GM19467 (cell line): ENCODE measurements around the gene DIPK2A.

Source experiments
- ATAC-seq: cut with Tn5 transposase; IDR thresholded peaks from one replicate; pipeline ENCODE4 v1.9.1; 2021; ENCODE audit warnings: mild to moderate bottlenecking, moderate library complexity; ENCODE audit not compliant: unreplicated experiment

The DIPK2A gene

DNA sequence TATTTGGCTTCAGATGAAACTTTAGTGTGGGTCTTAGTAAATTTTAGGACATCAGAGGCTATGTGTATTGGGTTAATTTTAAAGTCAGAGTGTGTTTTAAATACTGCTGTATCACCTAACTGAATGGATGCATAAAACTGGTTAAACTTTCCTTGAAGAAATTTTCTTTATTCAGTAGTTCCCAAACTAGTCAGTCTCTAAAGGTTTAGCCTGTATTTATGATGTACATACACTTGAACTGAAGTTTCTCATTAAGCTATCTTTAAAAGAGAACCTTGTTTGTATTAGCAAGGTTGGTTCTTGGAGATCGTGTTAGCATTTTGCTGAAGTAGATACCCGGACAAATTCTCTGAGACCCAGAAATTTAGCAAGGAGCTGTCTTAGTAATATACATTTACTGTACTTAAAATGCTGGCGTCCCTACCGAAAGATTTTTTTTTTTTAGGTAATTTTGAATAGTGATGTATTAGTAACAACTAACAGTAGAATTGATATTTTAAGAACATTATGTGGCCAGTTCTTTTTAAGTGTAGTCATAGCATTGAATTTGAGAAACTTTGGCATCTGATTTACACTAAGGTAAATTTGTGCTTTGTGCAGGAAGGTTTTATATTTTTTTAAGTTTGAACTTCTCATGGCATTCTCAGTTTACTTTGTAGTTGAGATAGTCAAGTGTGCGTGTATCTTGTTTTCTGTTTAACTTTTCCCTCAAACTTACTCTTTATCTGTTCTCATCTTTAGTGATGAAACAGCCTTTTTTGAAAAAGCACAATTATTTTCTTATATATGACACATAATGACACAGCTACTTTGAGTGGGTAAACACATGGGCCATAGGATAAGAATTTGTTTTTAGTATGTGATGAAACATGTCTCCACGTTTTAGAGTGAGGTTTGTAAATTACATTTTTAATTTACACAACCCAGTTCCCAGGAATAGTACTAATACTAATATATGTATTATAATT, 2.9 kb downstream of the DIPK2A start:
- ATAC-seq = no peak

DNA sequence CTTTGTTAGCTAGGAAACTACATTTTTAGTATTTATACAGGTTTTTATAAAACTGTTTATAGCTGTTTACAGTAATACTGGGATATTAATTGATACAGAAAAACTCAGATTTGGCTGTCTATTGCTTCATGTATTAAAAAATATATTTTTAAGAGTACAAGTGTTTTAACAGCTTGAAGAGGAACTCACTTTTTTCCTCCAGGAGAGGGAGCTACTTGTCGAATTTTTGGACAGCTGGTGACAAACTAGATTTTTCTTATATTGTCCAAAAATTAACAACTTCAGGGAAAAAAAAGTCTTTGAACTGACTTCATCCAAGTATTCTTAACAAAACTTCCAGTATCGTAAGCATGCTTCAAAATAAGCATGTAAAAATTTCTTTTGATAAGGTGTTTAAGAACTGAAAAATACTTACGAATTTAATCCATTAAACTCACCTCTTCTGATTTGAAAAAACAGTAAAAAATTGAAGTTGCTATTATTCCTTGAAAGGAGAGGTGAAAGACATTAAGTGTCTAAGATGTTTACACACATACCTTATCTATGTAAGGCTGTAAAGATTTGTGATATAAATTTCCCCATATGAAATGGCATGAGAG, 4.0 kb downstream of the DIPK2A start:
- no peak for ATAC-seq

DNA sequence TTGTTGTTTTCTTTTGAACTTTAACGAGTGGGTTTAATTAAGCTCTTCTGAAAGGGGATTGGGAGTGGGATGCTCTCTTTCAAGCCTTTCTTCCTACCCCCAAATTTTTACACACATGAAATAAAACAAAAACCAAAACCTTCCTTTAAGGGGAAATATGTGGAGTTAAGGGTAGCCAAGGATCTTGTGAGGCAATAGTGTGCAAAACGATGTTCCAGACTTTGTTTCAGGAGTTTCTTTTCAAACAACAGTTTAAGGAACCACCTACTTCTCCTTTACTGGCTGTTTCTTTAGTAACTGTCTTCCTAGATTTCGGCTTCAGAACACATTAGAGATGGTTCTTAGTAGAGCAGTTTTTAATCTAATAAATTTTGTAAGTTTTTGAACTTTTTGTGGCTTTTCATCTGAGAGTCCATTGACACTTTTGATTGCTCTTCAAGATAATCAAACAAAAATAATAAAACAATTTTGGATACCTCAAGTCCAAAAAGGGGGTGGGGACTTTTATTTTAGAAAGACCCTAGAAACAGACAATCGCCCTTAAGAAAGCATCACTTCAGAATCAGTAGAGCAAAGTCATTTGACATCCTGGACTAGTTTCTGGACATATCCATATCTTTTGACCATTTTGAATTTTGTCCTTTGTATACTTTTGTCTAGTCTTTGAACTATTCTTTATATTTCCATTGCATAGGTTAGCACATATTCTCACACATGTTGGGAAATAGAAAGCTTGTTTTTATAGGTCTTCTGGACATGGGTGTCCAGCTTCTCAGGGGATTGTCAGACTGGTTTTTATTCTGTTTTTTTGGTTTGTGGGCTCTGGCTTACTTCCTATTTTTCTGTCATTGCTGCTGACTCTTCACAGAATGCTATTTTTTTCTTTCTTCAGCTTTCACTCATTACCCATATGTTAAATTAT, 6.0 kb downstream of the DIPK2A start:
- no peak for ATAC-seq

DNA sequence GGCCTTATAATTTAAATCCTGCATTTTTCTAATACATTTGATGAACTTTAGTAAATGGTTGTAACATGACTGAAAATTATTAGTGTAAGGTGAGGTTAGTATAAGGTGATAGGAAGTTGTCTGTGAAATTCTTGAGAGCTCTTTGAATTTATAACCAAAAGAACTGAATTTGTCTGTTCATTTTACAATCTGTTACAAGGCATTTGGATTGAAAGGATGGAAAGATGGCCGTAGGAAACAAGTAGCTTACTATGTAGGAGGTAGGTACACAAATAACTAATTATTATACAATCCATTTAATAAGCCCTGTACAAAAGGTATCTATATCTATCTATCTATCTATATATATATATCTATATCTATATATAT, 6.6 kb downstream of the DIPK2A start:
- no peak for ATAC-seq

DNA sequence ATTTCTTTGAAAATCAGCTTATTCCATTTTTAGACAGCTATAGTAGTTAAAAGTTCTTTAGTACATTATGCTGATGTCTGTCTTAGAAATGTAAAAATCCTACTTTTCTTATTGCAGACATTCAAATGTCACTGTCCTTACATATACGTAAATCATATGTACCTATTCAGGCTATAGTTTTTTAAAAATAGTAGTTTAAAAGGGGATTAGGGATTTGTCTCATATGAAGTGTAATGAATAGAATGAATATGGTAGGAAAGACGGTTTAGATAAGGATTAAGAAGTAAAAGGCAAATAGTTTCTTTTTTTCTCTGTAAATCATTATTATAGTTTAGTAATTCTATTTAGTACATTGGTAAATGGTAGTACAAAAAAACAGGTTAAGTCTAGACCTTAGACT, 7.4 kb downstream of the DIPK2A start:
- no peak for ATAC-seq

DNA sequence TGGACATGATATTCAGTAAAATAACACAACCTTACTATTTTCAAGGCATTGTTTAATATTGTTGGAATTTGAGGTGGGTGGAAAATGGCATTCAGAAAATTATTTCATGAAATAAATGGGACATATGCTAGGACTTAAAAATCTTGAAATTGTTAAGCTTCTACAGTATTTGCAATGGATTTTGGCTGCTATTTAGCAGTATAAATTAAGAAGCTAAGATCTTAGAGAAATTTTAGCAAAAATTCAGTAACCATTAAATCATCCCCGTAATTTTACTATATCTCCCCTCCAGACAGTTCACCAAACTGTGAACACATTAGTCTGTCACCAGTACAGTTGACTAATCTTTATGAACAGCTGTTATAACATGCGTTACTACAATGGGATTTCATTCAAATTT, 8.2 kb downstream of the DIPK2A start:
- ATAC-seq = no peak

DNA sequence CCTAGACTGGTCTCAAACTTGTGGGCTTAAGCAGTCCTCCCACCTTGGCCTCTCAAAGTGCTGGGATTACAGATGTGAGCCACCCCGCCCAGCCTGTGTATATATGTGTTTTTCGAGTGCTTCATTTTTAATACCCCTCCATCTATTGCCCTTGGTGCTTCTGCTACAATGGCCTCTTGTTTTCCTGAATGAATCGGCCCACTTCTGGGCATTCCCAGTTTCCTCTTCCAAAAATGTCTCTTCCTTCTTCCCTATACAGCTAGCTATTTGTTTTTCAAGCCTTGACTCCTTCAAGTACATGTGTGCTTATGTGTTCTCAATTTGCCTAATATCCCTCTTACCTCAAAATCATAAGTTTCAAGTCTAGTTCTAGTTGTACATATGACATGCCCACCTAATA, 16.7 kb downstream of the DIPK2A start:
- ATAC-seq = no peak

DNA sequence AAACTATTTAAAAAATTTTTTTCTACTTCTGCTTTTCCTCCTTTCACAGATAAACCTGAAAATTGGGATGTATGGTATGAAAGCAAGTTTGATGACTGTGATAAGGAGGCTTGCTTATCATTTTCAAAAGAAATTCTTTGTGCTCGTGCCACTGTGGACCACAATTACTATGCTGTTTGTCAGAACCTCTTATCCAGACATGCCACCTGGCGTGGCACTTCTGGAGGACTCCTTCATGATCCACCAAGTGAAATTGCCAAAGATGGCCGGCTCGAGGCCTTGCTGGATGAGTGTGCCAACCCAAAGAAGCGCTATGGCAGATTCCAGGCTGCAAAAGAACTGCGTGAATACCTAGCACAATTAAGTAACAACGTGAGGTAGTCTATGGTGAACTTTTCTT, 17.8 kb downstream of the DIPK2A start:
- no peak for ATAC-seq

DNA sequence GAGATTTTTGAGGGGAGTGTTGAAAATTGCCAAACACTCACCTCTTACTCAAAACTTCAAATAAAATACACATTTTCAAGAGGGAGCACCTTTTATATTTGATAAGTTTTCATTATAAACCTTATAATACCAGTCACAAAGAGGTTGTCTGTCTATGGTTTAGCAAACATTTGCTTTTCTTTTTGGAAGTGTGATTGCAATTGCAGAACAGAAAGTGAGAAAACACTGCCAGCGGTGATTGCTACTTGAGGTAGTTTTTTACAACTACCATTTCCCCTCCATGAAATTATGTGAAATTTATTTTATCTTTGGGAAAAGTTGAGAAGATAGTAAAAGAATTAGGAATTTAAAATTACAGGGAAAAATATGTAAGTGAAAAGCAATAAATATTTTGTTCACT, 20.1 kb downstream of the DIPK2A start:
- ATAC-seq = no peak

DNA sequence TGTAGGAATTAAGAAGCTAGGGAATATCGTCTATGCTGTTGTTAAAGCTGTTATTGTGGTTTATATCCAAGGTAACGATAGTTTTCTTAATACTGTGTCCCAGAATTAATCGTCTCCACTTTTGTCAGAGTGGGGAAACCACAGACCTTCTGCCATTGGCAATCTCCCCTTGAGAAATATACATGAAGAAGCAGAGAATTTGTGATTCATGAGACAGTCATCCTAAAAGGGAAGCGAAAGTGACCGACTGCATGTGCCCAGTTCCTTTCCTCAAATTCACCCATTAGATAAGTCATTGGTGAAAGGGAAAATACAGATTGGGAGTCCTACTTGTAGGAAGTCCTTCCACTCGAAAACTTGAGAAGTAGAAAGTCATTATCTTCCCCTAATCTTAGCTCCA, 26.6 kb downstream of the DIPK2A start:
- ATAC-seq = no peak

DNA sequence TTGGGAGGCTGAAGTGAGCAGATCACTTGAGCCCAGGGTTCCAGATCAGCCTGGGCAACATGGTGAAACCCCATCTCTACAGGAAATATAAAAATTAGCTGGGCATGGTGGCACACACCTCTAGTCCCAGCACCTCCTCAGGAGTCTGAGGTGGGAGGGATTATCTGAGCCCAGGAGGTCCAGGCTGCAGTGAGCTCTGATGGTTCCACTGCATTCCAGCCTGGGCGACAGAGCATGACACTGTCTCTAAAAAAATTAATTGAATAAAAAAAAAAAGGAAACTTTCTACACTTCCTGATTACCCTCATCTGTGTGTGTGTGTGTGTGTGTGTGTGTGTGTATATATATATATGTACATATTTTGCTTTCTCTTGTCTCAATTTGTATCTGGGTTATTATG, 31.4 kb downstream of the DIPK2A start:
- ATAC-seq = no peak

DNA sequence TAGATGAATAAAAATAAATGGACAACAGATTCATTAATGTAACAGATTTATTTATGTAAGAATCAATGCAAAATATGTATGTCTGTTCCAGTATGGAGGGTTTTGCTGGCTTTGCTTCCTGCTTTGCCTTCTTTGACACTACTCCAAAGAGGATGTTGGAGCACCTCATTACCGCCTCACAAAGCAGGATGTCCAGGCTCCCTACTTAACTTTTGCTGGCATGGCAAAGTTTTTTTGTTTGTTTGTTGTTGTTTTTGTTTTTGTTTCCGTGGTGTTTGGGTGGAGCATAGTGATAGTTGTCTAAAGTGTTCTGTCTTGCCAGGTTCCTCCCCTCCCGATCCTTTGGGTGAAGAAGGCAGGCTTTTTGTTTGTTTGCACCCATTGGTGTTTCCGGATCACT, 38.7 kb downstream of the DIPK2A start:
- ATAC-seq = no peak

DNA sequence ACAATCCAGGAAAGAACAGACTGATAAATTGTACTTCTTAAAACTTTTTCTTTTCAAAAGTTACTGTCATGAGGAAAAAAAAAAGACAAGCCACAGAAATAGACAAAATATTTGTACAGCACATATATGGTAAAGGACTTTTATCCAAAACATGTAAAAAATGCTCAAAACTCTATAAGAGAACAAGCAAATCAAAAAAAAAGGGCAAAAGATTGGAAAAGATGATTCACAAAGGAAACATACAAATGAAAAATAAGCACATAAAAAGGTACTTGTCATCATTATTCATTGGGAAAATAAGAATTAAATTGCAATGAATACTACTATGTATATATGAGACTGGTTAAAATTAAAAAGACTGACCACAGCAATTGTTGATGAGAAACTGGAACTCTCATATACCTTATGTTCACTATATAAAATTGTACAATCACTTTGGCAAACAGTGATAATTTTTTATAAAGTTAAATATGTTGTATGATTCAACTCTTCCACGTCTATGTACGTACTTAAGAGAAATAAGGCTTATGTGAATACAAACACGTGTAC, 39.7 kb downstream of the DIPK2A start:
- no peak for ATAC-seq

DNA sequence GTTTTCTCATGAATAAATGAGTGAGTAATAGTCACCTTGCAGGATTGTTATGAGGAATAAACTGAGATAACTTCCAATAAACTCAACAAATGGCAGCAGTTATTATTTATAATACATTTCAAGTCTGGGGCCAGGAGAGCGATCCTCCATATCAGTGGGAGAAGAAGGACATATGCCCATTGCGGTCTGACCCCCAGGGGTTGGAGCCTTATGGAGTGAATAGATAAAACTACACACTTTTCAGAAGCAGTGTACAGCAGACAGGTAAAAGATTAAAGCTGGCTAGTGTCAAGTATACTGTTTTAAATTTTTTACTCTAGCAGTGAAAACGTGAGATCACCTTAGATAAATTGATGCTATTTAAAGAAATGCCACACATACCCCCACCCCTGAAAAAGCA, 43.5 kb downstream of the DIPK2A start:
- no peak for ATAC-seq

DNA sequence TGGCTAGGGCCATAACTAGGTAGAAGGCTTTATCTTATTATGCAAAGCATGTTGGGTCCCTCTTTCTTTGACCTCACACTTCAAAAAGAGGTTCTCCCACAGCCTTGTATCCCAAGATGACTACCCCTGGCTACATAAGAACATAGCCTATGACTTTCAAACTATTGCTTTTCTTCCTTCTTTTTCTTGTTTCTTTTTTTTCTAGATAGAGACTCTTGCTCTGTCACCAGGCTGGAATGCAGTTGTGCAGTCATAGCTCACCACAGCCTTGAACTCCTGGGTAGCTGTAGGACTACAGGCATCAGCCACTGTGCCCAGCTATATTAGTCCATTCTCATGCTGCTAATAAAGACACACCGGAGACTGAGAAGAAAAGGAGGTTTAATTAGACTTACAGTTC, 47.2 kb downstream of the DIPK2A start:
- no peak for ATAC-seq
